H9 (cell line): ENCODE measurements around the gene GGT1. TPM values are rescaled to one million over a fixed set of nuclear protein-coding genes. Genes with fewer than 3 reads are reported as not detected.
A peak's percentile ranks its signal among the peaks of the same experiment; 100 is the strongest.
"Not testable (repeated sequence)": the region's sequence is repeated elsewhere in the genome, so short reads cannot be mapped to it uniquely, and the experiment has no call there.

ENCODE experiments used
- DNase-seq: peaks from one replicate; pipeline ENCODE4 v3.0.0-alpha.2; 2017
- H2AFZ ChIP-seq: one replicate; pipeline ENCODE4 v1.6.1; 2013; ENCODE audit warnings: mild to moderate bottlenecking, low read length, control low read depth, moderate library complexity
- H2AK5ac ChIP-seq: 2 replicates; pipeline ENCODE4 v1.6.1; 2013; ENCODE audit warnings: low read length, control low read depth, mixed read lengths; ENCODE audit not compliant: insufficient read length
- H2BK120ac ChIP-seq: one replicate; pipeline ENCODE4 v1.6.1; 2013; ENCODE audit warnings: low read depth, mild to moderate bottlenecking, low read length, control low read depth, inconsistent platforms; ENCODE audit not compliant: poor library complexity, severe bottlenecking
- H2BK12ac ChIP-seq: 2 replicates; pipeline ENCODE4 v1.6.1; 2013; ENCODE audit warnings: low read length, control low read depth, mixed read lengths, low read depth; ENCODE audit not compliant: insufficient read length
- H2BK15ac ChIP-seq: 2 replicates; pipeline ENCODE4 v1.6.1; 2013; ENCODE audit warnings: low read depth, low read length, control low read depth
- H2BK20ac ChIP-seq: one replicate; pipeline ENCODE4 v1.6.1; 2013; ENCODE audit warnings: low read depth, mild to moderate bottlenecking, low read length, control low read depth, inconsistent platforms; ENCODE audit not compliant: poor library complexity, severe bottlenecking
- H2BK5ac ChIP-seq: 2 replicates; pipeline ENCODE4 v1.6.1; 2013; ENCODE audit warnings: low read length, control low read depth, mixed read lengths; ENCODE audit not compliant: insufficient read length
- H3K14ac ChIP-seq: 2 replicates; pipeline ENCODE4 v1.6.1; 2013; ENCODE audit warnings: low read length, control low read depth; ENCODE audit not compliant: insufficient read depth
- H3K18ac ChIP-seq: 2 replicates; pipeline ENCODE4 v1.6.1; 2013; ENCODE audit warnings: low read depth, mild to moderate bottlenecking, mixed read lengths, low read length, control low read depth; ENCODE audit not compliant: insufficient read length
- H3K23ac ChIP-seq: 2 replicates; pipeline ENCODE4 v1.6.1; 2013; ENCODE audit warnings: low read length, control low read depth, mixed read lengths, low read depth; ENCODE audit not compliant: insufficient read length
- H3K23me2 ChIP-seq: 2 replicates; pipeline ENCODE4 v1.6.1; 2013; ENCODE audit warnings: low read depth, mild to moderate bottlenecking, mixed read lengths, low read length, control low read depth; ENCODE audit not compliant: insufficient read length, poor library complexity, severe bottlenecking
- H3K27ac ChIP-seq: 2 replicates; pipeline ENCODE4 v1.5.1; 2013; ENCODE audit warnings: low read length, control low read depth, mixed read lengths, low read depth; ENCODE audit not compliant: insufficient read length
- H3K27me3 ChIP-seq: 2 replicates; pipeline ENCODE4 v1.6.1; 2013; ENCODE audit warnings: low read length, control low read depth, inconsistent platforms; ENCODE audit not compliant: insufficient read depth
- H3K4ac ChIP-seq: 2 replicates; pipeline ENCODE4 v1.6.1; 2013; ENCODE audit warnings: low read depth, mild to moderate bottlenecking, control low read depth, inconsistent platforms, low read length, moderate library complexity
- H3K4me1 ChIP-seq: 2 replicates; pipeline ENCODE4 v1.6.1; 2013; ENCODE audit warnings: low read length, control low read depth, inconsistent platforms; ENCODE audit not compliant: insufficient read depth
- H3K4me2 ChIP-seq: 2 replicates; pipeline ENCODE4 v1.6.1; 2013; ENCODE audit warnings: low read length, control low read depth, mixed read lengths; ENCODE audit not compliant: insufficient read length, insufficient read depth
- H3K56ac ChIP-seq: 2 replicates; pipeline ENCODE4 v1.6.1; 2013; ENCODE audit warnings: low read depth, mild to moderate bottlenecking, mixed read lengths, low read length, control low read depth; ENCODE audit not compliant: insufficient read length
- H3K79me1 ChIP-seq: 2 replicates; pipeline ENCODE4 v1.6.1; 2013; ENCODE audit warnings: low read depth, mild to moderate bottlenecking, moderate library complexity, low read length, control low read depth, inconsistent platforms; ENCODE audit not compliant: insufficient read depth, poor library complexity, severe bottlenecking
- H3K79me2 ChIP-seq: 2 replicates; pipeline ENCODE4 v1.6.1; 2013; ENCODE audit warnings: low read length, control low read depth, inconsistent platforms; ENCODE audit not compliant: insufficient read depth
- H3K9ac ChIP-seq: 2 replicates; pipeline ENCODE4 v1.6.1; 2013; ENCODE audit warnings: low read length, control low read depth, mixed read lengths; ENCODE audit not compliant: insufficient read length; ENCODE audit errors: extremely low read depth
- H3K9me3 ChIP-seq: one replicate; pipeline ENCODE4 v1.6.1; 2013; ENCODE audit warnings: low read depth, low read length, inconsistent platforms; ENCODE audit not compliant: control insufficient read depth
- H3T11ph ChIP-seq: one replicate; pipeline ENCODE4 v1.6.1; 2013; ENCODE audit warnings: mild to moderate bottlenecking, low read length, control low read depth, inconsistent platforms
- H4K20me1 ChIP-seq: one replicate; pipeline ENCODE4 v1.6.1; 2013; ENCODE audit not compliant: control insufficient read depth, insufficient read length, insufficient read depth
- H4K5ac ChIP-seq: 2 replicates; pipeline ENCODE4 v1.6.1; 2013; ENCODE audit warnings: low read depth, mild to moderate bottlenecking, mixed read lengths, low read length, control low read depth; ENCODE audit not compliant: insufficient read length
- H4K8ac ChIP-seq: replicated peaks from 2 replicates; pipeline ENCODE4 v1.6.1; 2013; ENCODE audit warnings: low read length, control low read depth, mixed read lengths, low read depth; ENCODE audit not compliant: insufficient read length
- H4K91ac ChIP-seq: 2 replicates; pipeline ENCODE4 v1.6.1; 2013; ENCODE audit warnings: low read depth, mild to moderate bottlenecking, moderate library complexity, mixed read lengths, low read length, control low read depth; ENCODE audit not compliant: insufficient read length
- H3K27ac Mint-ChIP-seq, 3 experiments: 2 replicates in 2 of 3; 3 replicates in 1 of 3; pipeline ENCODE4 v1.8.0; 2020 to 2021; ENCODE audit warnings: mixed read lengths in 3 of 3, mild to moderate bottlenecking in 1 of 3, moderate library complexity in 1 of 3
- H3K27me3 Mint-ChIP-seq: 2 replicates; pipeline ENCODE4 v1.8.0; 2021; ENCODE audit warnings: low read depth, mild to moderate bottlenecking, moderate library complexity, mixed read lengths
- H3K36me3 Mint-ChIP-seq, 3 experiments: 2 replicates in 2 of 3; 3 replicates in 1 of 3; pipeline ENCODE4 v1.8.0; 2020 to 2021; ENCODE audit warnings: low read depth in 3 of 3, mixed read lengths in 3 of 3; ENCODE audit not compliant: insufficient read depth in 1 of 3
- H3K4me1 Mint-ChIP-seq, 2 experiments: 2 replicates each; pipeline ENCODE4 v1.8.0; 2020; ENCODE audit warnings: mixed read lengths in 2 of 2
- H3K4me3 Mint-ChIP-seq, 2 experiments: 2 replicates in 1 of 2; 3 replicates in 1 of 2; pipeline ENCODE4 v1.8.0; 2020 to 2021; ENCODE audit warnings: mild to moderate bottlenecking in 2 of 2, mixed read lengths in 2 of 2, moderate library complexity in 1 of 2
- H3K9me3 Mint-ChIP-seq, 2 experiments: 2 replicates in 1 of 2; 3 replicates in 1 of 2; pipeline ENCODE4 v1.8.0; 2020; ENCODE audit warnings: mild to moderate bottlenecking in 2 of 2, mixed read lengths in 2 of 2, moderate library complexity in 1 of 2
- WGBS: extraction: QIAGEN DNeasy Blood & Tissue Kit; methylation state at CpG from one replicate; pipeline ENCODE4 v1.1.7; 2013; ENCODE audit warnings: missing lambda C conversion rate, low lambda C conversion rate, mixed read lengths; ENCODE audit not compliant: insufficient read length; ENCODE audit errors: extremely low coverage; 5-methylcytosine and 5-hydroxymethylcytosine counted together
- total RNA-seq: library from RNA; stranded (reverse); gene quantifications from 2 replicates; pipeline ENCODE4 v1.2.1, GENCODE V29; 2021

The GGT1 gene
- total RNA-seq, 1 experiment from 2014 or later: 20.5 TPM

DNA sequence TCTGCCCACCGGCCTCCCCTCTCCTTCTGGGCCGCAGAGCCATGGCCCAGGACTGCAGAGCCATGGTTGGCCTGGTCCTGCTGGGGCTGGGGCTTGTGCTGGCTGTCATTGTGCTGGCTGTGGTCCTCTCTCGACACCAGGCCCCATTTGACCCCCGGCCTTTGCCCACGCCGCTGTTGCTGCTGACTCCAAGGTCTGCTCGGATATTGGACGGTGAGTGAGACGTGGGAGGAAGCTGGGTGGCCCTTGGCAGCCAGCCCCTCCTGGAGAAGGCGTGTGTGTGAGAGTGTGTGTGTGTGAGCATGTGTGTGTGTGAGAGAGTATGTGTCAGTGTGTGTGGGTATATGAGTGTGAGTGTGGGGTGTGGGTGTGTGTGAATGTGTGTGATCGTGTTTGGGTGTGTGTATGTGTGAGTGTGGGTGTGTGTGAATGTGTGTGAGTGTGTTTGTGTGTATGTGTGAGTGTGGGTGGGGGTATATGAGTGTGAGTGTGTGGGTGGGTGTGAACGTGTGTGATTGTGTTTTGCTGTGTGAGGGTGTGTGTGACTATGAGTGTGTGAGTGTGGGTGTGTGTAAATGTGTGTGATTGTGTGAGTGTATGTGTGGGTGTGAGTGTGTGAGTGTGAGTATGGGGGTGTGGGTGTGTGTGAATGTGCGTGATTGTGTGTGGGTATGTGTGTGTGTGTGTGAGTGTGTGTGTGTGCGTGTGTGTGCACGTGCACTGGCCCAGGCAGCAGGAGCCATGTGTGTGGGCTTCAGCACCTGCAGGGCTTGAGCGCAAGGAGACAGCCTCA lies 30.4 kb downstream of the GGT1 start:
- not testable (repeated sequence) for H3K79me2 ChIP-seq, H3K79me1 ChIP-seq, H3K23ac ChIP-seq, H3K23me2 ChIP-seq, H2BK12ac ChIP-seq, H4K91ac ChIP-seq, H3K27me3 Mint-ChIP-seq, H2AFZ ChIP-seq, H3K27me3 ChIP-seq, H3K14ac ChIP-seq, DNase-seq, H3K9me3 Mint-ChIP-seq, H4K20me1 ChIP-seq, H2AK5ac ChIP-seq, H3K4me1 ChIP-seq, H2BK120ac ChIP-seq, H3K9ac ChIP-seq, H3K56ac ChIP-seq, H3K18ac ChIP-seq, H3K4ac ChIP-seq, H4K8ac ChIP-seq, H3K27ac ChIP-seq, H2BK5ac ChIP-seq, H2BK20ac ChIP-seq, H2BK15ac ChIP-seq, H3K36me3 Mint-ChIP-seq, H3T11ph ChIP-seq, H4K5ac ChIP-seq, H3K4me2 ChIP-seq, H3K9me3 ChIP-seq
- H3K27ac Mint-ChIP-seq: peak overlapping the region; percentile 1 to 13 (median 1); a peak in 6 of 7 replicates
- 100% methylated on average over 3 of the region's 16 CpGs for WGBS
- H3K4me3 Mint-ChIP-seq: peak overlapping the region in 1 of 2 experiments; percentile 18; a peak in 2 of 5 replicates
- peaks cover 20 to 37% of the 10 kb centered on the region in 2 experiments for H3K4me1 Mint-ChIP-seq
